Measurements from ENCODE around the gene DGCR8.

Gene DGCR8

GRCh38 chr22:20128619-20128901 is 48.5 kb downstream of the DGCR8 start:
- DNase-seq: no peak

DNA sequence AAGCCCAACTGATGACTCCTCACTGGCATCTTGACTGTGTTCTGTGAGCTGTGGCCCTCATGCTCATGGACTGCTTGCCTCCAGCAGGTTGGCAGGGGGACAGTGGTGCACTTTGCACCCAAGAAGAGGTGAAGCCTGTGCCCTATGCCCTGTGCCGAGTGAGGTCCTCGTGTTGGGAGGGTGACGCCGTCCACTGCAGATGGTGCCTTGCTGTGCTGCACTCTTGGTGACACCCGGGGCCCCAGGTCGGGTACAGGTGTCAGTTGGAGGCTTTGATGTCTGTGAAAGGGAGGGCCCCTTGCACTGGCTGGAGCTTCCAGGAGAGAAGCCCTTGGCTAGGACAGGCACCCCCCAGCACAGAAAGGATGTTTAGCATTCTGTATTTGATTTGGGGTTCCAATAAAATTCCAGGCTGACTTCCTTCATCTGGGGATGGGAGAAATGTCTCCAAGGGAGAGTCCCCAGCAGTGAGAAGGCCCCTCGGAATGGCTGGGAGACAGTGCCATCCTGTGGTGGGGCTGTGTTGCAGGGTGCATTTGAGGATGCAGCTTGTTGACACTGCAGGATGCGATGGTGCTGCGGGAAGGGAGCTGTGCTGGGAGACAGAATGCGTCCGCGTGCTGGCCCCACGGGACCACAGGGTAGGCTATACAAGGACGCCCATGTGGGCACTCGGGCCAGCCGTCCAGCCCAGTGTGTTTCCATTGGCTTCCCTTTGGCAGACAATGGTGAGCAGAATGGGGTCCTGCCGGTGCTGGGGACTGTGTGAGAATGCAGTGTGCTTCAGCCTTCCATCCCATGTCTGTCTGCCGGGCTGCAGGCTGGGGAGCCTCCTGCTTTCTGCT is 49.1 kb downstream of the DGCR8 start:
- no peak for DNase-seq

DNA sequence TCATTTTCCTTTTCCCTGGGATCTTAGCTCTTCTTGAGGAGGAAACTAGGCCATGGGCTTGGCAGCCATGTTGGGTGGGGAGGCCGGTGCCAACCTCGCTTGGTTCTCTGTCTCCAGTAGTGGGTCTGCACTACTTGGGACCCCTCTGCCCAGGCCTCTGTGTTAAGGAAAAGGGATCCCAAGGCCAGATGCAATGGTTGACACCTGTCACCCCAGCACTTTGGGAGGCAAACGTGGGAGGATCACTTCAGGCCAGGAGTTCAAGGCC is 49.6 kb downstream of the DGCR8 start:
- no peak for DNase-seq

GRCh38 chr22:20130319-20130718 is 50.3 kb downstream of the DGCR8 start:
- DNase-seq: no peak

- DNase-seq: peak; percentile 11
These were observed 50.9 kb downstream of the DGCR8 start for GRCh38 chr22:20130731-20131596.

DNA sequence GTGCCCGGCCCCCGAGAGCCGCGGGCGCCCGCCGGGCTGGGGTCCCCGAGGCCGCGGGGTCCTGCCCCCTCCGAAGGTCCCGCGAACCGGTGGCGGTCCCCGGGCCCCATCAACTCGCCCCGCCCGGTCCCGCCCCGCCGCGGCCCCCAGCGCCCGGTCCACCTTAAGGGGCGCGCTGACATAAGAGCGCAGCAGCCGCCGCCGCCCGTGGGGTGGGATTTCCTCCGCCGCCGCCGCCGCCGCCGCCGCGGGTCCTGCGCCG is 51.5 kb downstream of the DGCR8 start, which contains the start of gene ZDHHC8:
TSS of gene ZDHHC8 (plus strand) at position 208 of the 262 bp plus-strand sequence. CDS start 144 bp downstream, outside the sequence.
- no peak for DNase-seq

- no peak for DNase-seq
These were observed 52.0 kb downstream of the DGCR8 start for GRCh38 chr22:20131859-20132685.

DNA sequence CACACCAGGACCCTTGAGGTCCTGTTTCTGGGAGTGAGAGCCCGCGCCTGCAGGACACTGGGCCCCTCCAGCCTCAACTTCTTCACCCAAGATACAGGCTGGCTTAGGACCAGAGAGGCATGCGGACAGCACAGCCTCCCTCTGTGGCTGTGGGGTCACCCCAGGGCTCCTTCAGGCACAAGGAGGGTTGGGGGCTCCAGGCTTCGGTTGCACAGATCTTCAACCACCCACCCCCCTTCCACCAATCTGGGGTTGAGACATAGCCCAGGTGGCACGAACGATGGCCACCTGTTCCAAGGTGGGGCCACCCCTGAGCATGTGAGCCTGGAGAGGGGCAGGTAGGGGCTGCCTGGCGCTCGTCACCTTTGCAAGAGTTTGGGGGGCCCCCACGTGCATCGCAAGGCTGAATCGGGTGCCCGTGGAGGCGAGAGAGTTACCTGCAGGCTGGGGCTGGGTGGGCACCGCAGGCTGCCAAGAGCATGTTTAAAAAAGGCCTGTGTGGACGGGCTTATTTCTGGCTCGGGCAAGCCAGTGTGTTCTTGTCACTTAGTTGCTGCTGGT is 52.7 kb downstream of the DGCR8 start:
- no peak for DNase-seq

GRCh38 chr22:20133930-20134549 is 54.0 kb downstream of the DGCR8 start:
- no peak for DNase-seq

- DNase-seq: no peak
These were observed 55.2 kb downstream of the DGCR8 start for GRCh38 chr22:20135265-20135664.

- no peak for DNase-seq
These were observed 56.0 kb downstream of the DGCR8 start for GRCh38 chr22:20135806-20136602.

GRCh38 chr22:20136603-20136873 is 56.5 kb downstream of the DGCR8 start:
- no peak for DNase-seq

GRCh38 chr22:20137113-20137512 is 57.1 kb downstream of the DGCR8 start:
- DNase-seq: no peak

GRCh38 chr22:20137671-20138416 is 57.8 kb downstream of the DGCR8 start:
- DNase-seq: no peak

- DNase-seq: no peak
These were observed 58.3 kb downstream of the DGCR8 start for GRCh38 chr22:20138417-20138738.

DNA sequence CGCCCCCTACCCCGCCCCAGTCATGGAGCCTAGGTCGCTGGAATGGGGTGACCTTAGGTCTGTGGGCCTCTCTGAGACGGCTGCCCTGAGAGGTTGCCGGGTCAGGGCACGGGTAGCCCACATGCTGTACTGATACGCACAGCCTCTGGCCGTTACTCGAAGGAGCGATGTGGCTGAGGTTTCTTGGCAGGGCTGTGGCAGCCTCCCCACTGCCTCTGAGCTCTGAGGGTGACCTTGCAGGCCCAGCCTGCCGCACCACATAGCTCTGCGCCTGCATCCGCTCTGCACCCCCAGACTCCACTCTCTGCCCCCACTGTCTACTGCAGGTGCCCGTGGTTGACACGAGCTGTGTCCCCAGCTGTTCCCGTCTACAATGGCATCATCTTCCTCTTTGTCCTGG is 58.8 kb downstream of the DGCR8 start:
- no peak for DNase-seq

DNA sequence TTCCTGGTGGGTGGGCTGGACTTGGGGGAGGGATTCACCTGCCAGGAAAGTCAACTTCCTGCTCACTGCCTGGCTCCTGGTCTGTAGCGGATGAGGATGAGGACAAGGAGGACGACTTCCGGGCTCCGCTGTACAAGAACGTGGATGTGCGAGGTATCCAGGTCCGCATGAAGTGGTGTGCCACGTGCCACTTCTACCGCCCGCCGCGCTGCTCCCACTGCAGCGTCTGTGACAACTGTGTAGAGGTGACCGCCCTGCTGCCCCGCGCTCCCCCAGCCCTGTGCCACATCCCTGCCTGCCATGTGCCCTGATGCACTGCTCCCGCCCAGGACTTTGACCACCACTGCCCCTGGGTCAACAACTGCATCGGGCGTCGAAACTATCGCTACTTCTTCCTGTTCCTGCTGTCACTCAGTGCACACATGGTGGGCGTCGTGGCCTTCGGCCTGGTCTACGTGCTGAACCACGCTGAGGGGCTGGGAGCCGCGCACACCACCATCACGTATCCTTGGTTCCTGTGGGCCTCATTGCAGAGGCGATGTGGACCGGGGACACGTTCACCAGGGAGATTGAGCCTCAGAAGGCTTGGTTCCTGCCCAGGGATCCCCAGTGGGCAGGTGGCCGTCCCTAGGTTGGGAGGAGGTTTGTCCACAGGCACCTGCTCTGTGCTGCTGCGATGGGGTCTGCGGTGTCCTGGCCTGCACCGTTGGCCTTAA is 59.5 kb downstream of the DGCR8 start:
- no peak for DNase-seq

- DNase-seq: no peak
These were observed 60.0 kb downstream of the DGCR8 start for GRCh38 chr22:20140107-20140445.

DNA sequence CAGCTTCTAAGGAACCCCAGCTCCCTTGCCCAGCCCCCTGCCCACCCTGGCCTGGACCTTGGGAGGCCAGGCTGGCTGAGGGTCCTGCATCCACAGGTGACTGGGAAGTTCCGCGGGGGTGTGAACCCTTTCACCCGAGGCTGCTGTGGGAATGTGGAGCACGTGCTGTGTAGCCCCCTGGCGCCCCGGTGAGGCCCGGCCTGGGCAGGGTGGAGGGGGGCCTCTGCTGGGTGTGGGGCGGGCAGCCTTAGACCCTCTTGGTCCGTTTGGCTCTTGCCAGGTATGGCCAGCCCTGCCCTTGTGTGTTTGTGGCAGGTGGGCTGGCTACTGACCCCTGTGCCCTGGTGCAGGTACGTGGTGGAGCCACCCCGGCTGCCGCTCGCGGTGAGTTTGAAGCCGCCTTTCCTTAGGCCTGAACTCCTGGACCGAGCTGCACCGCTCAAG is 60.5 kb downstream of the DGCR8 start:
- no peak for DNase-seq

GRCh38 chr22:20141186-20142077 is 61.4 kb downstream of the DGCR8 start:
- no peak for DNase-seq

Measured in NCI-H526 treated with DMSO at 0.1 percent for 48 hours (cell line).